NB4 (cell line): ENCODE data around the gene DCTD.

Experiments used
- DNase-seq: peaks from one replicate; pipeline ENCODE4 v3.0.0; 2010; ENCODE audit warnings: low read depth
- H3K4me3 ChIP-seq: one replicate; pipeline ENCODE4 v1.5.1; 2011; ENCODE audit warnings: mild to moderate bottlenecking, low read depth, low read length, moderate library complexity
- MYC ChIP-seq: IDR thresholded peaks from 2 replicates; pipeline ENCODE4 v1.6.1; 2011; ENCODE audit warnings: low read depth, low read length
- POLR2A ChIP-seq: IDR thresholded peaks from 2 replicates; pipeline ENCODE4 v1.6.1; 2011; ENCODE audit warnings: mild to moderate bottlenecking; ENCODE audit not compliant: insufficient read length; ENCODE audit errors: extremely low read depth
- TF ChIP-seq, protein P1 (sequence below): IDR thresholded peaks from 2 replicates; pipeline ENCODE4 v1.6.1; 2011; ENCODE audit warnings: low read depth, low read length
- TF ChIP-seq, protein P2 (sequence below): IDR thresholded peaks from one replicate; pipeline ENCODE4 v1.5.1; 2012; ENCODE audit warnings: low read depth, low read length

DCTD gene

DNA sequence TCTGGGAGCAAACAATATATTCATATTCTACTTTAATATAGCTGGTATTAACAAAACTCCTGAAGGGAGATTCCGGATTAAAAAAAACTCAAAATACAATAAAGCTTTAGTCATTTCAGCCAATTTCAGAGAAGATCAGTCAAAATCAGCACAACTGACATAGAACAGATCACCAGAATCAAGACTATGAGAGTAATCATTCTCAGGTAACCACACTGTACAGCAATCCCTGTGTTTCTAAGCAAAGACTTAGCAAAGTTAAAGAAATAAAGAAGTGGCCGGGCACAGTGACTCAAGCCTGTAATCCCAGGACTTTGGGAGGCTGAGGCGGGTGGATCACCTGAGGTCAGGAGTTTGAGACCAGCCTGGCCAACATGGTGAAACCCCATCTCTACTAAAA is 9.1 kb downstream of the DCTD start:
- no peak for DNase-seq
- H3K4me3 ChIP-seq = no peak overlapping the region
- TF ChIP-seq MYC (no peak), POLR2A (no peak)
- TF ChIP-seq, protein P1, sequence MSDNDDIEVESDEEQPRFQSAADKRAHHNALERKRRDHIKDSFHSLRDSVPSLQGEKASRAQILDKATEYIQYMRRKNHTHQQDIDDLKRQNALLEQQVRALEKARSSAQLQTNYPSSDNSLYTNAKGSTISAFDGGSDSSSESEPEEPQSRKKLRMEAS = no peak
- TF ChIP-seq, protein P2, sequence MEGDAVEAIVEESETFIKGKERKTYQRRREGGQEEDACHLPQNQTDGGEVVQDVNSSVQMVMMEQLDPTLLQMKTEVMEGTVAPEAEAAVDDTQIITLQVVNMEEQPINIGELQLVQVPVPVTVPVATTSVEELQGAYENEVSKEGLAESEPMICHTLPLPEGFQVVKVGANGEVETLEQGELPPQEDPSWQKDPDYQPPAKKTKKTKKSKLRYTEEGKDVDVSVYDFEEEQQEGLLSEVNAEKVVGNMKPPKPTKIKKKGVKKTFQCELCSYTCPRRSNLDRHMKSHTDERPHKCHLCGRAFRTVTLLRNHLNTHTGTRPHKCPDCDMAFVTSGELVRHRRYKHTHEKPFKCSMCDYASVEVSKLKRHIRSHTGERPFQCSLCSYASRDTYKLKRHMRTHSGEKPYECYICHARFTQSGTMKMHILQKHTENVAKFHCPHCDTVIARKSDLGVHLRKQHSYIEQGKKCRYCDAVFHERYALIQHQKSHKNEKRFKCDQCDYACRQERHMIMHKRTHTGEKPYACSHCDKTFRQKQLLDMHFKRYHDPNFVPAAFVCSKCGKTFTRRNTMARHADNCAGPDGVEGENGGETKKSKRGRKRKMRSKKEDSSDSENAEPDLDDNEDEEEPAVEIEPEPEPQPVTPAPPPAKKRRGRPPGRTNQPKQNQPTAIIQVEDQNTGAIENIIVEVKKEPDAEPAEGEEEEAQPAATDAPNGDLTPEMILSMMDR = no peak

DNA sequence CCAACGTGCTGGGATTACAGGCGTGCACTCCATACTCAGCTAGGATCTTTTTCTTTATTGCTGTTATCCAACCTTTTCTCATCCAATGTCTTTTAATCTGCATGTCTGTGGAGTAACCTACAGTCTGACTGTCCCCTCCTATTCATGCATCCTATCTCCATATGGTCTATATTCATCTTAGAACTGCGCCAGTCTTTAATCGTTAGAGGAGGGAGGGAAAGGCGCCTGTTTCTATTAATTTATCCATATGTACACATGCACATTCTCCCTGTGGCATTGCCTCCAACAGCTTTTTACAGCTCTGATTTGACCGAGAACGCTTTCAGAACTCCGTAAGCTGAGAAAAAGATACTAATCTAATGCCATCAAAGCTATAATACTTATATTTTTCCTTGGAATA is 9.8 kb downstream of the DCTD start:
- DNase-seq = no peak
- TF ChIP-seq MYC (no peak), POLR2A (no peak)
- TF ChIP-seq, protein P1 = no peak
- TF ChIP-seq, protein P2 = no peak
- H3K4me3 ChIP-seq = no peak overlapping the region

DNA sequence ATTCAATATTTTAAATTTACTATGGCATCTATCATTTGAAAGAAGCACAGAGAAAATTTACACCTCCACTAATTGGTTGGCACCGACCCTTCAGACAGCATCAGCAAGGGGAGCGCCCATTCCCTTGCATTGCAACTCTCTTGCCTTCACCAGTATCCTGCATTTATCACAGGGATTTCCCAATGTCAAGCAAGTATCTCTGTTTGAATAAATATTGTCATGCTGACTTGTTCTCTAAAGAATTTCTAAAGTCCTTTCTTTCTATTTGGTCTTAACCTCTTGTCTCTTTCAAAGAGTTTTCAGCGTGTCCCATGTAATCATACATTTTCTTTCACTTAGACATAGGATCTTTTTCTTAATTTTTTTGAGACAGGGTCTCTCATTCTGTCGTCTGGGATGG is 10.4 kb downstream of the DCTD start:
- no peak for DNase-seq
- no peak overlapping the region for H3K4me3 ChIP-seq
- TF ChIP-seq MYC = no peak

DNA sequence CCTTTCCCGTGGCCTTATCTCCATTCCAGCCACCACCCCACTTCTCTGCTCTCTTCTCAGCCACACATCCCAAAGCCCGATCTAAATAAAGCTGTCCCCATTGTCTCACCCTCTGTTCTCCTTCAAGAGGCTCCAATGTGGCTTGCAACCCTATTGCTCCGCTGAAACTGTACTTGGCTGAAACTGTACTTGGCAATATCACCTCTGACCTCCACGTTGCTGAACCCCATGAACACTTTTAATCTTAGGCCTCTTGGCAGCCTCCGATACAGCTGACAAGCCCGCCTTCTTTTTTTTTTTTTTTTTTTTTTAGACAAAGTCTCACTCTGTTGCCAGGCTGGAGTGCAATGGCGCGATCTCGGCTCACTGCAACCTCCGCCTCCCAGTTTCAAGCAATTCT is 12.1 kb downstream of the DCTD start:
- DNase-seq = no peak
- H3K4me3 ChIP-seq = no peak overlapping the region
- TF ChIP-seq, protein P2 = no peak
- TF ChIP-seq, protein P1 = no peak
- no peak for TF ChIP-seq POLR2A
- no peak for TF ChIP-seq MYC

DNA sequence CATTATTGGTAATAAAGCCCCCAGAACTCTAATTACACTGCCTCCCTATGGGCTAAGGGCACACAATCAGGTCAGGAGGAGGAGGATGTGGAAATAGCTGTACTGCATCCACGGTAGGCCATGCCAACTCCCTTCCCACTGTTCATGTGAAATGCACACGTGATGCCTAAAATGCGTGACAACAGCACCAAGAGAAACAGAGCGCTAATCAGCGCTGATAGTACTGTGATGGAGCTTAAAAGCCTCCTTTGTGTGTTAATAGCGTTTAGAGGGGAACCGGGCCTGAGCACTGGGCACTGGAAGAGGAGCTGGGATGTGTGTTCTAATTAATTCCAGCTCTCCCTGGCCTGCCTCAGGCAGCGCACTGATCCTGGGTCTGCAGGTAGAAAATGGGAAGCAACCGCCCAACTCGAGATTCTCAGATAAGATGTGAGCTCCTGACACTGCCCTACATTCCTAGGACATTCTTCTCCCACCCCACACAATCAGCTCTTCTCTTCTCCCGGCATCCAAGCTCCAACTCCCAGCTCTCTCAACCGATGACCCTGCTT is 12.9 kb downstream of the DCTD start:
- H3K4me3 ChIP-seq = no peak overlapping the region
- DNase-seq = no peak
- no peak for TF ChIP-seq POLR2A
- TF ChIP-seq, protein P1 = no peak
- TF ChIP-seq, protein P2 = no peak
- TF ChIP-seq MYC = no peak

DNA sequence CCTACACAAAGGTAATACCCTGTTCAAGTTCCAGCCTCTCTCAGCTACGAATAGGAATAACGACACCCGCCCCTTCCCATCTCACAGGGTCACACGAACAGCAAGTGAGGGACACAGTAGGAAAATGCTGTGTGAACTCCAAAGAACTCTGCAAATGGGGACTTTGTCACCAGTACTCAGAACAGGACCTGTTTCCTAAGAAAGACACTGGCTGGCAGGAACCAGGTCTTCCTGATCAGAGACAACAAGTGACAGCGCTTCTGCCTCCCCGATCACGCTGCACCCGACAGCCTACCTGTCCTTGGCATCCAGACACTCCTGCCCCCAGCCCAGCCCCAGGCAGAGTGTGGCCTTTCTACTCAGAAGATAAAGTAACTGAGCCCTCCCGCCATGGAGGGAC is 14.2 kb downstream of the DCTD start:
- H3K4me3 ChIP-seq = no peak overlapping the region
- no peak for DNase-seq
- TF ChIP-seq, protein P2 = no peak
- TF ChIP-seq MYC (no peak), POLR2A (no peak)
- TF ChIP-seq, protein P1 = no peak
